ENCODE measurements around the gene BCAP31.
A peak's percentile ranks its signal among the peaks of the same experiment; 100 is the strongest.

BCAP31 gene

DNA sequence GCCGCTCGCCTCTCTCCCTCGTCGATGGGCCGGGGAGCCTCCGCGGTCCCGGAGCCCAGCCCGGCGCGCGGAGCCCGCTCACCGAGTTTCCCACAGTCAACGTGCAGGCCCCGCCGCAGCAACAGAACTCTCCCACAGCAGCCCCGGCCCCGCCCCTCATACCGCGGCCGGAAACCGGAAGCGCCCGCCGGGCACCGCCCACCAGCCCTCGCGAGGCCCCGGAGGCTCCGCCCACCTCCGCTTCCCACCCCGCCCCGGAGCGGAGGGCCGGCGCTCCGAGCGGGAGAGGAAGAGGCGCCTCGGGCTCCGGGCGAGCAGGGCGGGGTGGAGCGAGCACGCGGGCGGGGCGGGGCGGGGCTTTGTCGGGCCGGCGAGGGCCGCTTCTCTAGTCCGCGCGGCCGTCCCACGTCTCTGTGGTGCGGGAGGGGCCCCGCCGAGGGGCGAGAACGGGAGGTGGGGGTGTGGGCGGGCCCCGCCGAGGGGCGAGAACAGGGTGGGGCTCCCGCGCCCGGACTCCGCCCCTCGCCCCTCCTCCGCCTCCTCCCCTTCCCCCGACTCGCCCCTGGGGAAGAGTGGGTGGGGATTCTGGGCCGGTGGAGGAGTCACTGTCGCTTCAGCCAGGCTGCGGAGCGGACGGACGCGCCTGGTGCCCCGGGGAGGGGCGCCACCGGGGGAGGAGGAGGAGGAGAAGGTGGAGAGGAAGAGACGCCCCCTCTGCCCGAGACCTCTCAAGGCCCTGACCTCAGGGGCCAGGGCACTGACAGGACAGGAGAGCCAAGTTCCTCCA lies at the start of gene BCAP31, which contains the start of gene ABCD1:
Gene BCAP31, minus strand, starts transcription at position 136 of the 787 bp plus-strand sequence. CDS start 1,143 bp downstream, outside the sequence.
Gene ABCD1, plus strand, starts transcription at position 605 of the 787 bp plus-strand sequence. CDS start 411 bp downstream, outside the sequence.
- peaks cover 24% of the 10 kb centered on the region for H3K4me1 Mint-ChIP-seq
- ATAC-seq (peak; percentile 86), DNase-seq (ENCODE audit: low spot score in 2 of 2) (peak; percentile 77 to 92)
- H3K36me3 Mint-ChIP-seq: peaks cover 39% of the 10 kb centered on the region
- H3K27ac Mint-ChIP-seq: peak within 1 kb of the TSS; percentile 77
- peak within 1 kb of the TSS; percentile 83 for H3K4me3 Mint-ChIP-seq
- H3K9me3 Mint-ChIP-seq: no peaks in the 10 kb centered on the region

DNA sequence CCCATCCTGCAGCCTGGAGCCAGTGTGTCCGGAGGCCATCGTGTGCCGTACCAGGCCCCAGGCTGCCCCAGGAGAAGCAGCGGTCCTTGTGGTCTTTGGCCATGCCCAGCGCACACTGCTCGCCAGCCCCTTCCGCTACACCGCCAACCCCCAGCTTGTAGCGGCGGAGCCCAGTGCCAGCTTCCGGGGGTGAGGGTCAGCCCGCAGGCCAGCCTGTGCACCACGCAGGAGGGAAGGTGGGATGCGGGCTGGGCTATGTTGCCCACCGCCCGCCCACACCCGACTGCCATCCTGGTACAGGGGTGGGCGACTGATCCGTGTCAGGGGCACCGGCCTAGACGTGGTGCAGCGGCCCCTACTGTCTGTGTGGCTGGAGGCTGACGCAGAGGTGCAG lies 49.0 kb upstream of the BCAP31 start:
- DNase-seq (ENCODE audit: low spot score in 2 of 2) (no peak), ATAC-seq (no peak)
- H3K4me3 Mint-ChIP-seq: no peak overlapping the region
- no peaks in the 10 kb centered on the region for H3K36me3 Mint-ChIP-seq
- no peaks in the 10 kb centered on the region for H3K4me1 Mint-ChIP-seq
- H3K9me3 Mint-ChIP-seq: no peaks in the 10 kb centered on the region
- H3K27ac Mint-ChIP-seq: no peak overlapping the region

DNA sequence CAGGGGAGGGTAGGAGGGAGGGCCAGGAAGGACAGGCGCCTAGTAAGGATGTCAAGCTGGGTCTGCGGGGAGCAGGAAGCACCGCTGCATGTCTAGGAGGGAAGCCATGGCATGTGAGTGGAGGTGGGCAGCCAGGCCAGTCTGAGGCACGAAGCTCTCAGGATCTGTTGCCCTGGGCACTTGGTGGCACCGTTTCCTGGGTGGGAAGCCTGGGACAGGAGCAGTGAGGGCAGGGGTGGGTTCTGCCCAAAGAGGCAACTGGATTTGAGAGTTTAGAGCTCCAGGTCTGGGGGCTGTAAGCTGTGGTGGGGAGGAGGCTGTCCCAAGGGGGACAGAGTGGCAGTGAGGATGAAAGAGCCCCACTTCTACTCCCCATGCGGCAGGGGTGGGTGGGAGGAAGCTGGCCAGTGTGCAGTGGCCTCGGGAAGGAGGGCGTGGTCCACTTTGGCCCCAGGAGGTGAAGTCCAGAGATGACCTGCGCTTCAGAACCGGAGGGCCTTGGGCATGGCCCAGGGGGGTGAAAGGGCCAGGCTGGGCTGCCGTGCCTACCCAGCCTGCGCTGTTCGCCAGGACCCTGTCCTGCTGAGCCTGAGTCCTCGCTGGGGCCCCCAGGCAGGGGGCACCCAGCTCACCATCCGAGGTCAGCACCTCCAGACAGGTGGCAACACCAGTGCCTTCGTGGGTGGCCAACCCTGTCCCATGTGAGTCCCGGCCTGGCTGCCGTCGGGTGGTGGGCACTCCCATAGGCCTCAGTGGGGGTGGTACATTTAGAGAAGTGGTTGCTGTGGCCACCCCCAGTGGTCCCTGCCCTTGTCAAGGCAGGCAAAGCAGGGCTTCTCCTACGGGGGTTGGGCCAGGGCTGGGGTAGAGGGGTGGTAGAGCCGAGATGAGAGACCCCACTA lies 48.4 kb upstream of the BCAP31 start:
- no peak for ATAC-seq
- Mint-ChIP-seq H3K9me3 (no peaks in the 10 kb centered on the region), H3K36me3 (no peaks in the 10 kb centered on the region), H3K4me3 (no peak overlapping the region), H3K4me1 (no peaks in the 10 kb centered on the region), H3K27ac (no peak overlapping the region)
- no peak for DNase-seq (ENCODE audit: low spot score in 2 of 2)

DNA sequence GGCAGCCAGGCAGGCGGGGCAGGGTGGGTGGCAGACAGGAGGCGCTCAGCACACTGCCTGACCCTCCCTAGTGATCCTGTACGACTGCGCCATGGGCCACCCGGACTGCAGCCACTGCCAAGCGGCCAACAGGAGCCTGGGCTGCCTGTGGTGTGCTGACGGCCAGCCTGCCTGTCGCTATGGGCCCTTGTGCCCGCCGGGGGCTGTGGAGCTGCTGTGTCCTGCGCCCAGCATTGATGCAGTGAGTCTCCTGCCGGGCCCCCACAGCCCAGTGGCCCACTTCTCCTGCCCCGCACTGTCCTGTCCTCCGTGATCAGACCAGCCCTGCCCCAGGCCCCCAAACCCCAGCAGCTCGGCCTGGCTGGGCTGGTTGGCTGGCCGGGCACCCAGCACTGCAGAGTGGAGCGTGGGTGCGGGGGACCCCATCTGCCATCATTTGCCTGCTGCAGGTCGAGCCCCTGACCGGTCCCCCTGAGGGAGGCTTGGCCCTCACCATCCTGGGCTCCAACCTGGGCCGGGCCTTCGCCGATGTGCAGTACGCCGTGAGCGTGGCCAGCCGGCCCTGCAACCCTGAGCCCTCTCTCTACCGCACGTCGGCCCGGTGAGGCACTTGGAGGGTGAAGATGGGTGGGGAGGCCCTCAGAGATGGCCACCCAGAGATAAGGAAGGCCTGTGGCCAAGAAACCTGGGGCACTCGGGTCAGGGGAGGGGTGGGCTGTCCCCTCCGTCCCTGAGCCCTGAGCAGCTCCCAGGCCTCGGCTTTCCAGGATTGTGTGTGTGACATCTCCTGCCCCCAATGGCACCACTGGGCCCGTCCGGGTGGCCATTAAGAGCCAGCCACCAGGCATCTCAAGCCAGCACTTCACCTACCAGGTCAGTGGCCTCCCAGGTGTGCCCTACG lies 47.5 kb upstream of the BCAP31 start:
- no peaks in the 10 kb centered on the region for H3K9me3 Mint-ChIP-seq
- H3K36me3 Mint-ChIP-seq: no peaks in the 10 kb centered on the region
- ATAC-seq: no peak
- no peak overlapping the region for H3K4me3 Mint-ChIP-seq
- H3K4me1 Mint-ChIP-seq: no peaks in the 10 kb centered on the region
- no peak overlapping the region for H3K27ac Mint-ChIP-seq
- DNase-seq (ENCODE audit: low spot score in 2 of 2): no peak

DNA sequence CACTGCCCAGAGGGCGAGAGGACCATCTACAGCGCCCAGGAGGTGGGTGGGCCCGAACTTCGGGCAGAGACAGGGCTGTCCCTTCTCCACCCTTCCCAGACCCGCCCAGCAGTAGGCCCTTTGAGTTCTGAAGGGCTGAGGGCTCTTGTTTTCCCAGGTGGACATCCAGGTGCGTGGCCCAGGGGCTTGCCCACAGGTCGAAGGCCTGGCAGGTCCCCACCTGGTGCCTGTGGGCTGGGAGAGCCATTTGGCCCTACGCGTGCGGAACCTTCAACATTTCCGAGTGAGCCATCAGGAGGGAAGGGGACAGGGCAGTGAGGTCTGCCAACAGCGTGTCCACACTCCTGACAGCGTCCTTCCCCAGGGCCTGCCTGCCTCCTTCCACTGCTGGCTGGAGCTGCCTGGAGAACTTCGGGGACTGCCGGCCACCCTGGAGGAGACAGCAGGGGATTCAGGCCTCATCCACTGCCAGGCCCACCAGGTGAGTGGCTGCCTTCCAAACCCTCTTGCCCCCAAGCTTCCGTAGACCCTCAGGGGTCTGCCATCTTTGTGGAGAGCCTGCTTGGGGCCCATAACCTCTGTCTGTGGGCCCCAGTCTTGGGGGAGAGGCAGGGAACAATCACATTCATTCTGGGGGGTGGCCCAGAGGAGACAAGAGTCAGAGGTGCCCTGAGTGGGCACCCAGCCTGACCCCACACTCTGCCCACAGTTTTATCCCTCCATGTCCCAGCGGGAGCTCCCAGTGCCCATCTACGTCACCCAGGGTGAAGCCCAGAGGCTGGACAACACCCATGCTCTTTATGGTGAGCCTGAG lies 46.6 kb upstream of the BCAP31 start:
- ATAC-seq (no peak), DNase-seq (ENCODE audit: low spot score in 2 of 2) (no peak)
- Mint-ChIP-seq H3K4me3 (no peak overlapping the region), H3K9me3 (no peaks in the 10 kb centered on the region), H3K4me1 (no peaks in the 10 kb centered on the region), H3K36me3 (no peaks in the 10 kb centered on the region), H3K27ac (no peak overlapping the region)

DNA sequence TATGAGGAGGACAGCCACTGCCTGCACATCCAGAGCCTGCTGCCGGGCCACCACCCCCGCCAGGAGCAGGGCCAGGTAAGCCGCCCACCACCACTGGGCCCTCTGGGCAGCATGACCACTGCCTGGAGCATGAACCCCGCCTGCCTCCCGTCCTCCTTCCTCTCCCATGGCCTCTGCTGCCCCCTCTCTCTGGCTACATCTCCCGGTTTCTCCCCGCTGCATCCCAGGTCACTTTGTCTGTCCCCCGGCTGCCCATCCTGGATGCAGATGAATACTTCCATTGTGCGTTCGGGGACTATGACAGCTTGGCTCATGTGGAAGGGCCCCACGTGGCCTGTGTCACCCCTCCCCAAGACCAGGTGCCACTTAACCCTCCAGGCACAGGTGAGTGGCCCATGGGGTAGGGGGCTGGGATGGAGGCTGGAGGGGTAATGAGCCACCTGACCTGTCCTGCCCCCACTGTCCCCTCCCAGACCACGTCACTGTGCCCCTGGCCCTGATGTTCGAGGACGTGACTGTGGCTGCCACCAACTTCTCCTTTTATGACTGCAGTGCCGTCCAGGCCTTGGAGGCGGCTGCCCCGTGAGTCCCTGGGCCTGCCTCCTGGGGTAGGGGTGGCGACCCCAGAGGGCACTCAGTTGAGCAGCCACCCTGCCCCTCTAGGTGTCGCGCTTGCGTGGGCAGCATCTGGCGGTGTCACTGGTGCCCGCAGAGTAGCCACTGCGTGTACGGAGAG lies 45.8 kb upstream of the BCAP31 start:
- no peak for ATAC-seq
- no peak overlapping the region for H3K27ac Mint-ChIP-seq
- DNase-seq (ENCODE audit: low spot score in 2 of 2): no peak
- H3K9me3 Mint-ChIP-seq: no peaks in the 10 kb centered on the region
- no peak overlapping the region for H3K4me3 Mint-ChIP-seq
- H3K4me1 Mint-ChIP-seq: no peaks in the 10 kb centered on the region
- H3K36me3 Mint-ChIP-seq: no peaks in the 10 kb centered on the region

DNA sequence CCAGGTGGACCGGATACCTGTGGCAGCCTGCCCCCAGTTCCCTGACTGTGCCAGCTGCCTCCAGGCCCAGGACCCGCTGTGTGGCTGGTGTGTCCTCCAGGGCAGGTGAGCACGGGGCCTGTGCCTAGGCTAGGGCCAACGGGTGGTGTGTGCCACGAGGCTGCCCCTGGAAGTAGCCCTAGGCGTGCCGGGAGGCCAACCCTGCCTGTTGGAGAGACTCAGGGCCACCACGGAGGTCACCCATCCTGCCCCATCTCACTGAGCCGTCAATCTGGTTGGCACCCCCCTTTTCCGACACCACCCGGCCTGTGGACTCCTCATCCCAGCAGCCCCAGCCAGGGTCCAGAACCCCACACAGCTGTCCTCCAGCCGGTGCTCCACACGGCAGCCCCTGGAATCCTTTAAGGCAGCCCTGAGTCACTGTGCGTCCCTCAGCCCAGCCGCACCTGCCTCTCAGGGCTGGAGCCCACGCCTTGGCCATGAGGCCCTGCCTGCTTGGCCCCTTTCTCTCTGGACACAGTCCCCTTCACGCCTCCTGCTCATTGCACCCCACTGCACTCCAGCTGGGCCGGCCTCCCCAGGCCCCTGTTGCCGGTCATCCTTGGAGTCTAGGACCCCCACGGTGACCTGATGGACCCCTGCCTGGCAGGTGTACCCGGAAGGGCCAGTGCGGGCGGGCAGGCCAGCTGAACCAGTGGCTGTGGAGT lies 45.1 kb upstream of the BCAP31 start:
- H3K4me1 Mint-ChIP-seq: no peaks in the 10 kb centered on the region
- no peaks in the 10 kb centered on the region for H3K9me3 Mint-ChIP-seq
- ATAC-seq (no peak), DNase-seq (ENCODE audit: low spot score in 2 of 2) (no peak)
- H3K4me3 Mint-ChIP-seq: no peak overlapping the region
- H3K36me3 Mint-ChIP-seq: no peaks in the 10 kb centered on the region
- H3K27ac Mint-ChIP-seq: no peak overlapping the region

DNA sequence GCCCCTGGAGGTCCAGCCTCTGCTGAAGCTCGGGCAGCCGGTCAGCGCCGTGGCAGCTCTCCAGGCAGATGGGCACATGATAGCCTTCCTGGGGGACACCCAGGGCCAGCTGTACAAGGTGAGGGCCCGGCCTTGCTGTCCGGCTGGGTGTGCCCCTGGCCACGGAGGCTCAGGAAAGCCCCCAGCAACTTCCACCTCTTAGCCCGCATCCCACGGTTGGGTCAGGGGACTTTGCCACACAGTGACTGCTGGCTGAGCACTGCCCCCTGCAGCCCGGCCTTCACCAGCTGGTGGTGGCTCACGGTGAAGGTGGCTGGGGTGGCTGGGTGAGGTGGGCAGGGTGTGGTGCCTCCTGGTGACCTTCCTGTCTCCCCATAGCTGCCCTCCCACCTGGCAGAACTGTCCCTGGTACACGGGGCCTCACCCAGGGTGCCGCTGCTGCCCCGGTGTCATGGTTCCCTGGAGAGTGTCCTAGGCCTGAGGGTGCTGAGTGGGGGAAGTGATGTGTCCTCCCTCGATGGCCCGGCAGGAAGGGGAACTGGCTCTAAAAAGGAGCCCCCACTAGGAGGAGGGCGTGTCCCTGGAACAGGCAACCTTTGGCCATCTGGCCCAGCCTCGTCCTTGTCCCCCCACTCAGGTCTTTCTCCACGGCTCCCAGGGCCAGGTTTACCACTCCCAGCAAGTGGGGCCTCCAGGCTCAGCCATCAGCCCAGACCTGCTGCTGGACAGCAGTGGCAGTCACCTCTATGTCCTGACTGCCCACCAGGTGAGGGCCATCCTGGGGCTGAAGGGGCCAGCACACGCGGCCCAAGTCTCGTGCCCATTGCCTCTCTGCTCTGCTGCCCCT lies 44.3 kb upstream of the BCAP31 start:
- no peaks in the 10 kb centered on the region for H3K36me3 Mint-ChIP-seq
- peaks cover 7% of the 10 kb centered on the region for H3K4me1 Mint-ChIP-seq
- no peak for ATAC-seq
- no peaks in the 10 kb centered on the region for H3K9me3 Mint-ChIP-seq
- no peak overlapping the region for H3K4me3 Mint-ChIP-seq
- DNase-seq (ENCODE audit: low spot score in 2 of 2): no peak
- H3K27ac Mint-ChIP-seq: peak overlapping the region; percentile 40

DNA sequence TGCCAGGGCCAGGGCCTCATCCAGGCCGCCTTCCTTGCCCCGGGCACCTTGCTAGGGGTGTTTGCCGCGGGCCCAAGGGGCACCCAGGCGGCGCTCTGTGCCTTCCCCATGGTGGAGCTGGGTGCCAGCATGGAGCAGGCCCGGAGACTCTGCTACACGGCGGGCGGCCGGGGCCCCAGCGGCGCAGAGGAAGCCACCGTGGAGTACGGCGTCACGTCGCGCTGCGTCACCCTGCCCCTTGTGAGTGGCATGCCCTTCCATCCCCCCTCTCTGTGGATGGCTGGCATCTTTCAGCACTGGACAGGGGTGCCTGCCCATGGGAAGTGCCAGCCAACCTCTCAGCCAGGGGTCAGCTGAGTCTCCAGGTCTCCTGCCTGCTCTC lies 43.5 kb upstream of the BCAP31 start:
- peaks cover 7% of the 10 kb centered on the region for H3K4me1 Mint-ChIP-seq
- DNase-seq (ENCODE audit: low spot score in 2 of 2): no peak
- H3K4me3 Mint-ChIP-seq: no peak overlapping the region
- ATAC-seq: no peak
- no peaks in the 10 kb centered on the region for H3K36me3 Mint-ChIP-seq
- H3K9me3 Mint-ChIP-seq: no peaks in the 10 kb centered on the region
- H3K27ac Mint-ChIP-seq: no peak overlapping the region

DNA sequence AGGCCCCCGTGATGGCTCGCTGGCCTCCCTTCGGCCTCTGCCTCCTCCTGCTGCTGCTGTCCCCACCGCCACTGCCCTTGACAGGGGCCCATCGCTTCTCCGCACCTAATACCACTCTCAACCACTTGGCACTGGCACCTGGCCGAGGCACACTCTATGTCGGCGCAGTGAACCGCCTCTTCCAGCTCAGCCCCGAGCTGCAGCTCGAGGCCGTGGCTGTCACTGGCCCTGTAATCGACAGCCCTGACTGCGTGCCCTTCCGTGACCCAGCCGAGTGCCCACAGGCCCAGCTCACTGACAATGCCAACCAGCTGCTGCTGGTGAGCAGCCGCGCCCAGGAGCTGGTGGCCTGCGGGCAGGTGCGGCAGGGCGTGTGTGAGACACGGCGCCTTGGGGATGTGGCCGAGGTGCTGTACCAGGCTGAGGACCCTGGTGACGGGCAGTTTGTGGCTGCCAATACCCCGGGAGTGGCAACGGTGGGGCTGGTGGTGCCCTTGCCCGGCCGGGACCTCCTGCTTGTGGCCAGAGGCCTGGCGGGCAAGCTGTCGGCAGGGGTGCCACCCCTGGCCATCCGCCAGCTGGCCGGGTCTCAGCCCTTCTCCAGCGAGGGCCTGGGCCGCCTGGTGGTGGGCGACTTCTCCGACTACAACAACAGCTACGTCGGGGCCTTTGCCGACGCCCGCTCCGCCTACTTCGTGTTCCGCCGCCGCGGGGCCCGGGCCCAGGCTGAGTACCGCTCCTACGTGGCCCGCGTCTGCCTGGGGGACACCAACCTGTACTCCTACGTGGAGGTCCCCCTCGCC lies 42.9 kb upstream of the BCAP31 start:
- Mint-ChIP-seq H3K9me3 (no peaks in the 10 kb centered on the region), H3K27ac (no peak overlapping the region), H3K4me1 (peaks cover 7% of the 10 kb centered on the region), H3K36me3 (no peaks in the 10 kb centered on the region), H3K4me3 (peak overlapping the region; percentile 29)
- ATAC-seq (no peak), DNase-seq (ENCODE audit: low spot score in 2 of 2) (no peak)

DNA sequence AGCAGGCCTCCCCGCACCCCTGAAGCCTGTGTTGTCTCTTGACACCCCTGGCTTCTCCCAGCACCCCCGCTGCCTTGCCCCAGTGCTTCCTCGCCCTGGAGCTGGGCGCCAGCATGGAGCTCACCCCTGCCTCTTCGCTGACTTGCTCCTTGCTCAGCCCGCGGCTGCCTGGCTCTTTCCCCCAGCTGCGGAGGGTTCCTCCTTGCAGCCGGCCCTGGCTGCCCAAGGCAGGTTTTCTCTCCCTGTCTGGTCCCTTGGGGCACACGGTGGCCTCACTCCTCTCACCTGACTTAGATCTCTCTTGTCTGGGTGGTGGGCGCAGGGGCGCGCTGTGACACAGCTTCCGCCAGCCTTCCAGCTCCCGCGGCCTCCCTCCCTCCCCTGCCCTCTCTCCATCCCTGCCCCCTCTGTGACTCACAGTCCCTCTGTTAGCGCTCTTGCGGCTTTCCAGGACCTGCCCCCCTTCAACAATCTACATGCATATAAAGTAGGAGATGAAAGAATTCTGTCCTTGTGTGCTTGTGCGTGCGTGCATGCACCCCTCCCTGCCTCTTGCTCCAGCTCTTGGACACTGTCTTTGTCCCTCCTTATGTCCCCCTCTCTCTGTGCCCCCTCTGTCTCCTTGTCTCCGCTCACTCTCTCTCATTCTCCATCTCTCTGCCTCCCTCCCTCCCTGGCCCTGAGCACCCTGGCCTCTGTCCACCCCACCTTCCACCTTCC lies 42.1 kb upstream of the BCAP31 start:
- Mint-ChIP-seq H3K4me1 (peaks cover 7% of the 10 kb centered on the region), H3K4me3 (peak overlapping the region; percentile 29), H3K27ac (no peak overlapping the region), H3K9me3 (no peaks in the 10 kb centered on the region), H3K36me3 (no peaks in the 10 kb centered on the region)
- ATAC-seq (peak; percentile 34), DNase-seq (ENCODE audit: low spot score in 2 of 2) (no peak)
